ENCODE data around the gene HMCN2.

Gene HMCN2

GRCh38 chr9:130405657-130406257 is 140.2 kb downstream of the HMCN2 start:
- in situ Hi-C loops (cut with MboI; ENCODE audit: low sequenced_read_pairs), result no loop called here

GRCh38 chr9:130406278-130406895 is 140.8 kb downstream of the HMCN2 start:
- in situ Hi-C loops (cut with MboI; ENCODE audit: low sequenced_read_pairs), result no loop called here

GRCh38 chr9:130407916-130408663 is 142.5 kb downstream of the HMCN2 start:
- in situ Hi-C loops (cut with MboI; ENCODE audit: low sequenced_read_pairs), result no loop called here

- in situ Hi-C loops (cut with MboI; ENCODE audit: low sequenced_read_pairs), result no loop called here
Measured at GRCh38 chr9:130408669-130409068, 143.1 kb downstream of the HMCN2 start.

- in situ Hi-C loops (cut with MboI; ENCODE audit: low sequenced_read_pairs), result no loop called here
Measured at GRCh38 chr9:130409246-130409645, 143.7 kb downstream of the HMCN2 start.

GRCh38 chr9:130410443-130410842 is 144.9 kb downstream of the HMCN2 start:
- in situ Hi-C loops (cut with MboI; ENCODE audit: low sequenced_read_pairs), result no loop called here

GRCh38 chr9:130411566-130411915 is 146.0 kb downstream of the HMCN2 start:
- in situ Hi-C loops (cut with MboI; ENCODE audit: low sequenced_read_pairs), result no loop called here

GRCh38 chr9:130414081-130414731 is 148.6 kb downstream of the HMCN2 start:
- in situ Hi-C loops (cut with MboI; ENCODE audit: low sequenced_read_pairs), result no loop called here

- in situ Hi-C loops (cut with MboI; ENCODE audit: low sequenced_read_pairs), result no loop called here
Measured at GRCh38 chr9:130414910-130415746, 149.6 kb downstream of the HMCN2 start.

GRCh38 chr9:130417602-130418001 is 152.0 kb downstream of the HMCN2 start:
- in situ Hi-C loops (cut with MboI; ENCODE audit: low sequenced_read_pairs), result no loop called here

GRCh38 chr9:130418776-130419175 is 153.2 kb downstream of the HMCN2 start:
- in situ Hi-C loops (cut with MboI; ENCODE audit: low sequenced_read_pairs), result no loop called here

- in situ Hi-C loops (cut with MboI; ENCODE audit: low sequenced_read_pairs), result no loop called here
Measured at GRCh38 chr9:130419521-130420035, 154.0 kb downstream of the HMCN2 start.

- in situ Hi-C loops (cut with MboI; ENCODE audit: low sequenced_read_pairs), result no loop called here
Measured at GRCh38 chr9:130421154-130421801, 155.7 kb downstream of the HMCN2 start.

GRCh38 chr9:130421802-130422276 is 156.3 kb downstream of the HMCN2 start:
- in situ Hi-C loops (cut with MboI; ENCODE audit: low sequenced_read_pairs), result no loop called here

- in situ Hi-C loops (cut with MboI; ENCODE audit: low sequenced_read_pairs), result no loop called here
Measured at GRCh38 chr9:130422546-130422945, 157.0 kb downstream of the HMCN2 start.

GRCh38 chr9:130423272-130423671 is 157.7 kb downstream of the HMCN2 start:
- in situ Hi-C loops (cut with MboI; ENCODE audit: low sequenced_read_pairs), result no loop called here

GRCh38 chr9:130424595-130425454 is 159.3 kb downstream of the HMCN2 start:
- in situ Hi-C loops (cut with MboI; ENCODE audit: low sequenced_read_pairs), result no loop called here

GRCh38 chr9:130425741-130426466 is 160.3 kb downstream of the HMCN2 start:
- in situ Hi-C loops (cut with MboI; ENCODE audit: low sequenced_read_pairs), result no loop called here

- in situ Hi-C loops (cut with MboI; ENCODE audit: low sequenced_read_pairs), result no loop called here
Measured at GRCh38 chr9:130426467-130426773, 160.9 kb downstream of the HMCN2 start.
